MG63 (cell line): ENCODE results near the gene TUBB2A. TPM values are rescaled to one million over a fixed set of nuclear protein-coding genes. Genes with fewer than 3 reads are reported as not detected.
"Not testable (repeated sequence)": the region's sequence is repeated elsewhere in the genome, so short reads cannot be mapped to it uniquely, and the experiment has no call there.

ENCODE experiments used
- DNase-seq: peaks from one replicate; pipeline ENCODE4 v3.0.0-alpha.2; 2020
- H3K27me3 ChIP-seq: fragments of 250-450 bp; sonication (Bioruptor Pico); 2 replicates; pipeline ENCODE4 v1.5.1; 2020; ENCODE audit warnings: mild to moderate bottlenecking, moderate library complexity
- H3K36me3 ChIP-seq: fragments of 250-450 bp; sonication (Bioruptor Pico); 2 replicates; pipeline ENCODE4 v1.5.1; 2020; ENCODE audit warnings: mild to moderate bottlenecking, moderate library complexity
- H3K4me3 ChIP-seq: fragments of 250-450 bp; sonication (Bioruptor Pico); 2 replicates; pipeline ENCODE4 v1.5.1; 2020; ENCODE audit warnings: mild to moderate bottlenecking, moderate library complexity
- H3K9me3 ChIP-seq: fragments of 250-450 bp; sonication (Bioruptor Pico); 2 replicates; pipeline ENCODE4 v1.5.1; 2020; ENCODE audit warnings: mild to moderate bottlenecking, moderate library complexity
- total RNA-seq: library from RNA; depleted of rRNA; stranded (reverse); fragments of >200 nt; shearing (Covaris generic); gene quantifications from 2 replicates; pipeline ENCODE4 v1.2.3, GENCODE V29; 2014; ENCODE audit warnings: low replicate concordance

The TUBB2A gene
- total RNA-seq, 1 experiment from 2014 or later = 92.0 TPM

GRCh38 chr6:3189192-3189591, 31.8 kb upstream of the TUBB2A start:
- H3K4me3 ChIP-seq, H3K36me3 ChIP-seq, H3K9me3 ChIP-seq, DNase-seq, H3K27me3 ChIP-seq: not testable (repeated sequence)

GRCh38 chr6:3188262-3188661, 30.9 kb upstream of the TUBB2A start:
- DNase-seq = no peak
- H3K9me3 ChIP-seq = no peaks in the 10 kb centered on the region
- no peaks in the 10 kb centered on the region for H3K36me3 ChIP-seq
- H3K4me3 ChIP-seq = no peak overlapping the region
- no peaks in the 10 kb centered on the region for H3K27me3 ChIP-seq

- H3K9me3 ChIP-seq = no peaks in the 10 kb centered on the region
- no peaks in the 10 kb centered on the region for H3K36me3 ChIP-seq
- H3K27me3 ChIP-seq = no peaks in the 10 kb centered on the region
- no peak overlapping the region for H3K4me3 ChIP-seq
- DNase-seq = no peak
Observed at GRCh38 chr6:3186974-3187382, 29.6 kb upstream of the TUBB2A start.

GRCh38 chr6:3183066-3183465, 25.7 kb upstream of the TUBB2A start:
- no peak for DNase-seq
- H3K36me3 ChIP-seq = no peaks in the 10 kb centered on the region
- H3K9me3 ChIP-seq = no peaks in the 10 kb centered on the region
- no peaks in the 10 kb centered on the region for H3K27me3 ChIP-seq
- H3K4me3 ChIP-seq = no peak overlapping the region

GRCh38 chr6:3181105-3181504, 23.8 kb upstream of the TUBB2A start:
- Histone ChIP-seq H3K36me3 (no peaks in the 10 kb centered on the region), H3K9me3 (no peaks in the 10 kb centered on the region), H3K4me3 (no peak overlapping the region), H3K27me3 (no peaks in the 10 kb centered on the region)
- no peak for DNase-seq

- not testable (repeated sequence) for H3K9me3 ChIP-seq, H3K27me3 ChIP-seq, H3K4me3 ChIP-seq, DNase-seq, H3K36me3 ChIP-seq
Observed at GRCh38 chr6:3179945-3180344, 22.6 kb upstream of the TUBB2A start.

- DNase-seq, H3K27me3 ChIP-seq, H3K9me3 ChIP-seq: not testable (repeated sequence)
Observed at GRCh38 chr6:3178666-3179065, 21.3 kb upstream of the TUBB2A start.

GRCh38 chr6:3176562-3177355, 19.4 kb upstream of the TUBB2A start:
- DNase-seq = peak; percentile 69
- no peaks in the 10 kb centered on the region for H3K9me3 ChIP-seq
- no peaks in the 10 kb centered on the region for H3K36me3 ChIP-seq
- no peaks in the 10 kb centered on the region for H3K27me3 ChIP-seq
- no peak overlapping the region for H3K4me3 ChIP-seq

More at GRCh38 chr6:3178666-3179065, 21.3 kb upstream of the TUBB2A start:
- not testable (repeated sequence) for H3K4me3 ChIP-seq, H3K36me3 ChIP-seq

GRCh38 chr6:3175715-3176402, 18.5 kb upstream of the TUBB2A start:
- no peak overlapping the region for H3K4me3 ChIP-seq
- H3K36me3 ChIP-seq = no peaks in the 10 kb centered on the region
- no peaks in the 10 kb centered on the region for H3K27me3 ChIP-seq
- no peaks in the 10 kb centered on the region for H3K9me3 ChIP-seq
- no peak for DNase-seq

- H3K27me3 ChIP-seq, H3K9me3 ChIP-seq, H3K36me3 ChIP-seq, DNase-seq, H3K4me3 ChIP-seq: not testable (repeated sequence)
Observed at GRCh38 chr6:3173636-3174089, 16.3 kb upstream of the TUBB2A start.

- H3K9me3 ChIP-seq, H3K36me3 ChIP-seq, H3K4me3 ChIP-seq, DNase-seq, H3K27me3 ChIP-seq: not testable (repeated sequence)
Observed at GRCh38 chr6:3172789-3173188, 15.4 kb upstream of the TUBB2A start.

- H3K4me3 ChIP-seq, H3K36me3 ChIP-seq, H3K9me3 ChIP-seq, DNase-seq, H3K27me3 ChIP-seq: not testable (repeated sequence)
Observed at GRCh38 chr6:3171313-3172175, 14.2 kb upstream of the TUBB2A start.

GRCh38 chr6:3170676-3171075, 13.3 kb upstream of the TUBB2A start:
- not testable (repeated sequence) for DNase-seq, H3K27me3 ChIP-seq, H3K9me3 ChIP-seq, H3K36me3 ChIP-seq, H3K4me3 ChIP-seq

- not testable (repeated sequence) for H3K9me3 ChIP-seq, H3K27me3 ChIP-seq, H3K36me3 ChIP-seq, DNase-seq, H3K4me3 ChIP-seq
Observed at GRCh38 chr6:3168046-3168445, 10.7 kb upstream of the TUBB2A start.

- not testable (repeated sequence) for DNase-seq, H3K27me3 ChIP-seq, H3K9me3 ChIP-seq, H3K4me3 ChIP-seq, H3K36me3 ChIP-seq
Observed at GRCh38 chr6:3166535-3167225, 9.3 kb upstream of the TUBB2A start.

- no peaks in the 10 kb centered on the region for H3K36me3 ChIP-seq
- no peak overlapping the region for H3K4me3 ChIP-seq
- no peak for DNase-seq
- H3K27me3 ChIP-seq = no peaks in the 10 kb centered on the region
- H3K9me3 ChIP-seq = no peaks in the 10 kb centered on the region
Observed at GRCh38 chr6:3165631-3166534, 8.5 kb upstream of the TUBB2A start.
